ENCODE data around the gene CPNE8. TPM values are rescaled to one million over a fixed set of nuclear protein-coding genes. Genes with fewer than 3 reads are reported as not detected.

CPNE8 gene
- total and polyA plus RNA-seq, 3 donors from 2014 or later: 9.3 to 13.1 (median 12.6) TPM

GRCh38 chr12:38669081-38669480 lies 236.3 kb downstream of the CPNE8 start:
- no peak overlapping the region for H3K4me3 ChIP-seq
- no peaks in the 10 kb centered on the region for H3K36me3 ChIP-seq (ENCODE audit: low read depth, missing control alignments)
- no peak for DNase-seq
- intact Hi-C loops (cut with DNase I; ENCODE audit: low total_unique reads): no loop called here
- no peaks in the 10 kb centered on the region for H3K4me1 ChIP-seq
- 77 to 96% methylated on average over 1 of the region's 1 CpG for WGBS, 2 donors
- TF ChIP-seq POLR2A (IDR thresholded peaks at IDR 0.05) (no peak), CTCF (IDR thresholded peaks at IDR 0.05) (no peak)
- no peak overlapping the region for H3K27ac ChIP-seq
- H3K27me3 ChIP-seq: no peaks in the 10 kb centered on the region
- H3K9me3 ChIP-seq: no peaks in the 10 kb centered on the region

GRCh38 chr12:38666425-38666824 lies 239.0 kb downstream of the CPNE8 start:
- TF ChIP-seq POLR2A (IDR thresholded peaks at IDR 0.05) (no peak), CTCF (IDR thresholded peaks at IDR 0.05) (no peak)
- Histone ChIP-seq H3K27ac (no peak overlapping the region), H3K9me3 (no peaks in the 10 kb centered on the region), H3K4me3 (no peak overlapping the region), H3K4me1 (no peaks in the 10 kb centered on the region), H3K36me3 (ENCODE audit: low read depth, missing control alignments) (no peaks in the 10 kb centered on the region), H3K27me3 (no peaks in the 10 kb centered on the region)
- intact Hi-C loops (cut with DNase I; ENCODE audit: low total_unique reads): no loop called here
- WGBS, 2 donors: 85 to 90% methylated on average over 6 of the region's 6 CpGs
- no peak for DNase-seq

- H3K4me3 ChIP-seq: no peak overlapping the region
- no peak overlapping the region for H3K27ac ChIP-seq
- TF ChIP-seq POLR2A (IDR thresholded peaks at IDR 0.05): no peak
- TF ChIP-seq CTCF (IDR thresholded peaks at IDR 0.05): peak; percentile 3 to 36 (median 6)
- intact Hi-C loops (cut with DNase I; ENCODE audit: low total_unique reads): no loop called here
- H3K9me3 ChIP-seq: no peaks in the 10 kb centered on the region
- no peaks in the 10 kb centered on the region for H3K4me1 ChIP-seq
- H3K36me3 ChIP-seq (ENCODE audit: low read depth, missing control alignments): no peaks in the 10 kb centered on the region
- DNase-seq: peak; percentile 18
- no peaks in the 10 kb centered on the region for H3K27me3 ChIP-seq
Observed at GRCh38 chr12:38664661-38665269, 240.6 kb downstream of the CPNE8 start.

- DNase-seq: no peak
- no peaks in the 10 kb centered on the region for H3K36me3 ChIP-seq (ENCODE audit: low read depth, missing control alignments)
- H3K9me3 ChIP-seq: no peaks in the 10 kb centered on the region
- no peaks in the 10 kb centered on the region for H3K4me1 ChIP-seq
- H3K4me3 ChIP-seq: no peak overlapping the region
- H3K27ac ChIP-seq: no peak overlapping the region
- intact Hi-C loops (cut with DNase I; ENCODE audit: low total_unique reads): no loop called here
- TF ChIP-seq CTCF (IDR thresholded peaks at IDR 0.05): no peak
- H3K27me3 ChIP-seq: no peaks in the 10 kb centered on the region
Observed at GRCh38 chr12:38662829-38663228, 242.6 kb downstream of the CPNE8 start.

GRCh38 chr12:38653650-38654049 lies 251.7 kb downstream of the CPNE8 start:
- no peak for DNase-seq
- no peaks in the 10 kb centered on the region for H3K9me3 ChIP-seq
- 80 to 91% methylated on average over 2 of the region's 2 CpGs for WGBS, 2 donors
- H3K4me1 ChIP-seq: no peaks in the 10 kb centered on the region
- no peaks in the 10 kb centered on the region for H3K36me3 ChIP-seq (ENCODE audit: low read depth, missing control alignments)
- intact Hi-C loops (cut with DNase I; ENCODE audit: low total_unique reads): no loop called here
- H3K4me3 ChIP-seq: no peak overlapping the region
- H3K27ac ChIP-seq: no peak overlapping the region
- no peaks in the 10 kb centered on the region for H3K27me3 ChIP-seq
- TF ChIP-seq POLR2A (IDR thresholded peaks at IDR 0.05) (no peak), CTCF (IDR thresholded peaks at IDR 0.05) (no peak)

Data from testis (tissue), 3 donors.